Thoracic aorta (tissue), 2 donors: ENCODE results near the gene PTPRN2. TPM values are rescaled to one million over a fixed set of nuclear protein-coding genes. Genes with fewer than 3 reads are reported as not detected.

Experiments
- ATAC-seq: fragments of 150-250 bp; one replicate; pipeline ENCODE4 v1.8.0; 2017; ENCODE audit warnings: low read depth; ENCODE audit not compliant: insufficient number of reproducible peaks, low FRiP score
- DNase-seq: peaks from one replicate; pipeline ENCODE4 v3.0.0-alpha.2; 2020; ENCODE audit warnings: low spot score
- H3K27ac ChIP-seq, 2 donors: fragments of 200-600 bp; sonication (generic); 1 replicate in 1 of 2; 2 replicates in 1 of 2; pipeline ENCODE4 v1.5.1; 2016; ENCODE audit warnings: mild to moderate bottlenecking in 2 of 2, moderate library complexity in 2 of 2
- H3K27me3 ChIP-seq: fragments of 200-600 bp; sonication (generic); replicated peaks from 2 replicates; pipeline ENCODE4 v1.6.0; 2016; ENCODE audit warnings: mild to moderate bottlenecking; ENCODE audit not compliant: insufficient read depth
- H3K36me3 ChIP-seq: fragments of 200-600 bp; sonication (generic); one replicate; pipeline ENCODE4 v1.5.1; 2016
- H3K4me1 ChIP-seq, 2 donors: fragments of 200-600 bp; sonication (generic); 1 replicate in 1 of 2; 2 replicates in 1 of 2; pipeline versions ENCODE4 v1.5.1 to v1.6.0; 2016; ENCODE audit warnings: low read depth in 2 of 2, mild to moderate bottlenecking in 1 of 2; ENCODE audit not compliant: control insufficient read depth in 1 of 2
- H3K4me3 ChIP-seq: fragments of 200-600 bp; sonication (generic); 2 replicates; pipeline ENCODE4 v1.5.1; 2016; ENCODE audit warnings: mild to moderate bottlenecking
- H3K9me3 ChIP-seq: fragments of 200-600 bp; sonication (generic); 2 replicates; pipeline ENCODE4 v1.5.1; 2016
- CTCF ChIP-seq: fragments of 200-600 bp; sonication (generic); IDR thresholded peaks from one replicate; pipeline ENCODE4 v1.5.1; 2019; ENCODE audit warnings: antibody characterized with exemption
- total RNA-seq, 2 donors: library from RNA; depleted of rRNA; stranded (reverse); fragments of >200 nt; gene quantifications; one replicate each; pipeline versions ENCODE4 v1.1.0 to v1.2.3, GENCODE V29; 2016

PTPRN2 gene
- total RNA-seq, 2 donors from 2014 or later = 2.2 to 3.1 TPM

GRCh38 chr7:158241919-158242318 is 345.7 kb downstream of the PTPRN2 start:
- H3K36me3 ChIP-seq = no peaks in the 10 kb centered on the region
- no peak for TF ChIP-seq CTCF
- H3K27me3 ChIP-seq = no peaks in the 10 kb centered on the region
- DNase-seq = no peak
- no peak overlapping the region for H3K27ac ChIP-seq
- no peaks in the 10 kb centered on the region for H3K9me3 ChIP-seq
- no peak overlapping the region for H3K4me3 ChIP-seq
- ATAC-seq = no peak
- H3K4me1 ChIP-seq = no peaks in the 10 kb centered on the region

GRCh38 chr7:158240801-158241200 is 346.8 kb downstream of the PTPRN2 start:
- TF ChIP-seq CTCF = no peak

GRCh38 chr7:158239290-158239981 is 348.2 kb downstream of the PTPRN2 start:
- TF ChIP-seq CTCF = no peak
- Histone ChIP-seq H3K36me3 (no peaks in the 10 kb centered on the region), H3K27ac (no peak overlapping the region), H3K4me1 (no peaks in the 10 kb centered on the region), H3K4me3 (no peak overlapping the region), H3K9me3 (no peaks in the 10 kb centered on the region), H3K27me3 (no peaks in the 10 kb centered on the region)
- DNase-seq = no peak
- no peak for ATAC-seq

More at GRCh38 chr7:158240801-158241200, 346.8 kb downstream of the PTPRN2 start:
- no peaks in the 10 kb centered on the region for H3K4me1 ChIP-seq
- H3K4me3 ChIP-seq = no peak overlapping the region
- no peaks in the 10 kb centered on the region for H3K27me3 ChIP-seq
- no peaks in the 10 kb centered on the region for H3K36me3 ChIP-seq
- DNase-seq = no peak
- H3K9me3 ChIP-seq = no peaks in the 10 kb centered on the region
- H3K27ac ChIP-seq = no peak overlapping the region
- no peak for ATAC-seq

- Histone ChIP-seq H3K36me3 (no peaks in the 10 kb centered on the region), H3K27me3 (no peaks in the 10 kb centered on the region), H3K4me3 (no peak overlapping the region), H3K9me3 (no peaks in the 10 kb centered on the region), H3K27ac (no peak overlapping the region), H3K4me1 (no peaks in the 10 kb centered on the region)
- no peak for ATAC-seq
- no peak for TF ChIP-seq CTCF
- DNase-seq = no peak
These were observed 348.9 kb downstream of the PTPRN2 start for GRCh38 chr7:158238616-158239289.

- Histone ChIP-seq H3K27me3 (no peaks in the 10 kb centered on the region), H3K36me3 (no peaks in the 10 kb centered on the region), H3K4me3 (no peak overlapping the region), H3K27ac (no peak overlapping the region), H3K4me1 (no peaks in the 10 kb centered on the region), H3K9me3 (no peaks in the 10 kb centered on the region)
- ATAC-seq (no peak), DNase-seq (no peak)
- TF ChIP-seq CTCF = no peak
These were observed 349.8 kb downstream of the PTPRN2 start for GRCh38 chr7:158237672-158238335.
